Ramos (cell line): ENCODE measurements around the gene RRP9.
"Not testable (repeated sequence)": the region's sequence is repeated elsewhere in the genome, so short reads cannot be mapped to it uniquely, and the experiment has no call there.

Source experiments
- in situ Hi-C: fragments of 300-500 bp; cut with MboI; formaldehyde crosslinking; loops from one replicate; pipeline ENCODE4 v1.14.3; 2022; ENCODE audit warnings: low sequenced_read_pairs; ENCODE audit not compliant: unreplicated experiment

The RRP9 gene

DNA sequence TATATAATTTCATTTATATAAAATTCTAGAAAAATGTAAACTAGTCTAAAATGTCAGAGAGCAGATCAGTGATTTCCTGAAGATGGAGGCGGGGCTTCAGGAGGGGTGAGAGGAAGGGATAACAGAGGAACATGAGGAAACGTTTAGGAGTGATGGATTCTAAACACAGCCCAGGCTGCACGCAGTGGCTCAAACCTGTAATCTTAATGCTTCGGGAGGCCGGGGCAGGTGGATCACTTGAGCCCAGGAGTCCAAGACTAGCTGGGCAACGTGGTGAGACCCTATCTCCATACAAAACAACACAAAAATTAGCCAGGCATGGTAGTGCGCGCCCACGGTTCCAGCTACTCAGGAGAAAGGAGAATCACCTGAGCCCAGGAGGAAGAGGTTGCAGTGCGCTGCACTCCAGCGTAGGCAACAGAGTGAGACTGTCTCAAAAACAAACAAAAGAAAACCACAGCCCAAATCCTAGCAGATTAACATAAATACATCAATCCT lies 20.6 kb downstream of the RRP9 start:
- in situ Hi-C loops = no loop called here

DNA sequence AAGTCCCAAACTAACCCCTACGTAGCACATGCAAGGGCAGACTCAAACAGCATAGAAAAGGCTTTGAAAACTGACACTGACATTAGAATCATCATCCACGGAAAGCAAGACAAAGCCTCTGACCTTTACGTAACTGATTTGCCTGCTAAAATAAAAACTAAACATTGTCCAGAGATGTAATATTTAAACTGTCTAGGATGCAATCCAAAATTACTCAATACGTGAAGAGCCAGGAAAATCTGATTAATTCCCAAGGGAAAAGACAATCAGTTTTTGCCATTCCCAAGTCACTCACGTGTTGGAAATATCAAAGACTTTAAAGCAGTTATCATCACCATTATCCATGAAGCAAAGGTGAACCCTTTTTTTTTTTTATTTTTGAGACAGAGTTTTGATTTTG lies 25.3 kb downstream of the RRP9 start:
- in situ Hi-C loops = no loop called here

DNA sequence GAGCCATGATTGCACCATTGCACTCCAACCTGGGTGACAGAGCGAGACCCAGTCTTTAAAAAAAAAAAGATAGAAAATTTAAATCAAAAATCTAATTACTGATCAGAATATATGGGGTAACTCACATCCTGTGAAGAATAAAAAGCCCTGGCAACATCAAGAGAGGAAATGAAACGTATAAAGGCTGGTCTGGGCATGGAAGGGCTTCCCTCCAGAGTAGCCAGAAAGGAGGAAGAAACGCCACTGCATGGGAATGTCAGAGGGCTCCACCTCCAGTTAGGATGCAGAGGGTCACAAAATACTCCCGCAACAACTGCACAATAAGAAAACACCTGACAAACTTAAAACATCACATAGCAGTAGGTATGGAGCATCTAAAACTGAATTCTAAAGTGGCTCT lies 33.7 kb downstream of the RRP9 start:
- in situ Hi-C loops = no loop called here

DNA sequence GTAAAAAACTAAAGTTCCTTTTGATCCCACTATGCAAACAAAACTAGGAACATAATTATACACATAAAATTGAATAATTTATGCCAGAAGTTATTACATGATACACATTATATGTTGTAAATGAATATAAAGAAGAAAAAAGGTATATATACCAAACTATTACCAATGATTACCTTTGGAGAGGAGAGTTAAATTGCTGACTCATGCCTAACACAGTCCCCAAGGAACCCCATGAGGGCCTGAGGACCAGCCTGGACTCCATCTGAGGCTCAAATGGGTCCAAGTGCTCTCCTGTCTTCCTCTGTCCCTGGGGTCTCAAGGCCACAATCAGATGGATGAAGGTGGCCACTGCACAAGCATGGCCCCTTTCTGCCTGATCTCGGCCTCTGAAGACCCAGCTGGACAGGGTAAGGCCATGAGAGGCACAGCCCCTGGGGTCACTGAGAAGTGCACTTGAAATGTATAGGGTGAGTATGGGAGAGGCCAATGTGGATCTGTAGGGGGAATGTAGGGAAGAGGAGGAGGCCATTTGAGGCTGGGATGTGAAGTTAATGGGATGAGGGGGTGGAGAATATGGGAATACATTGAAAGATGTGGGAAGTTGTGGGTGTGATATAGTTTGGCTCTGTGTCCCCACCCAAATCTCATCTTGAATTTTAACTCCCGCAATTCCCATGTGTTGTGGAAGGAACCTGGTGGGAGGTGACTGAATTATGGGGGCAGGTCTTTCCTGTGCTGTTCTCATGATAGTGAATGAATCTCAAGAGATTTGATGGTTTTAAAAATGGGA lies 37.5 kb downstream of the RRP9 start:
- in situ Hi-C loops = no loop called here

DNA sequence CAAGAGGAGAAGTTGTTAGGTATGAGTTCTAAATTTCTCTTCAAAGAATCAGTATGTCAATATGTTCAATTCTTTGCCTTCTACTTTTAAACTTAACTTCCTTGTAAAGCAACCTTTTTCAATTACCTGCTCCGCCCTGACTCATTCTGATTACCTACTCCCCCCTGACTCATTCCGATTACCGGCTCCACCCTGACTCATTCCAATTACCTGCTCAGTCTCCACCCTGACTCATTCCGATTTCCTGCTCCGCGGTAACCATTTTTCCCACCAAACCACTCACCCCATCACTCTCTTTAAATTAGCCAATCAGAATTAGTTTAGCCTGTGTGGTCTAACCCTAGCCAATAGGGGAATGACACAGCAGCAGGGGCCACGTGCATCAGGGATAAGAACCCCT lies 39.3 kb downstream of the RRP9 start:
- in situ Hi-C loops = not testable (repeated sequence)

DNA sequence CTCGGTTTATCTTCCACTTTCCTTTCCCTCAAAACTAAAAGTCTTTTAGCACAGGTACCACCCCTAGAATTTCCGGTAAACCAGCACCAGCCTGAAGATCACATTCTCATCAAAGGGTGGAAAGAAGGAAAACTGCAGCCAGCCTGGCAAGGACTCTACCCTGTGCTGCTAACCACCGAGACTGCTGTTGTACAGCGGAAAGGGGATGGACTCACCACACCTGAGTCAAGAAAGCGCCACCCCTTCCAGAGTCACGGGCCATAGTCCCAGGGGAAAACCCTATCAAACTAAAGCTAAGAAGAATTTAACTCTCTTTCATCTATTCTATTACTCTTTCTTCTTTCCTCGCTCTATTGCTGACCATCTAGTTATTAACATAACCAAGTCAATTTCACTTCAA lies 41.7 kb downstream of the RRP9 start:
- in situ Hi-C loops = not testable (repeated sequence)

DNA sequence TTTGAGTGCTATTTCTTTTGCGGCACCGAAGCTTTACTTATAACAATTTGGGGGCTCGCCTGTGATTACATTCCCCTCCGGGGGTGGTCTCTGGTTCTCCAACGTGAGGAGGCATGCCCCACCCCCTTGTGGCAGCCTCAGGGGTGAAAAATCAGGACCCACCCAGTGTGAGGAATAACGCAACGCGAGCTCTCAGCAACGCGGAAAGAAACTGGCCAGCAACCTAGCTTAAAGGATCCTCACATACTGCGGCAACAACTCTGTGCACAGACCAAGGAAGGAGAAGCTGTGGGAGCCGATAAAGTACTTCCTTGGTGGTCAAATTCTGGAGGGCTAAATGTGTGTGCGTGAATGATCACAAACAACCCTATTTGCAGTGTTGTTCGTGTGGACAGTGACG lies 44.3 kb downstream of the RRP9 start:
- in situ Hi-C loops = no loop called here

DNA sequence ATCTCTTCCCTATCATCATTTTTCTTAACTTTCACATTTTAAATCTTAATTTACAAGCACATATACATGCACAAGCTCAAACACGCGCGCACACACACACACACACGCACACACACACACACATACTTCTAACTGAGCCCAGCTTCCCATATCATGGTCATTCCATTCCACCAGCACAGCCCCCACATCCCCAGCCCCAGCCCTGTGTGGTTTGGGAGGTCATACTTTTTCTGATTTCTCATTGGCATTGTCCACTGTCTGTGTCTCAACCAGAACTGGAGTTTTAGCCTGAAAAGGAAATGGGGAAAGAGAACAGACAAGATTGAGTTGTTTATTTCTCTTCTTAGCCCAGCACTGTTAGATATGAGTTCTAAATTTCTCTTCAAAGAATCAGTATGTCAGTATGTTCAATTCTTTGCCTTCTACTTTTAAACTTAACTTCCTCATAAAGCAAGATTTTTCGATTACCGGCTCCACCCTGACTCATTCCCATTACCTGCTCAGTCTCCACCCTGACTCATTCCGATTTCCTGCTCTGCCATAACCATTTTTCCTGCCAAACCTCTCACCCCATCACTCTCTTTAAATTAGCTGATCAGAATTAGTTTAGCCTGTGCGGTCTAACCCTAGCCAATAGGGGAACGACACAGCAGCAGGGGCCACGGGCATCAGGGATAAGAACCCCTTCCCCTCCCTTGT lies 44.9 kb downstream of the RRP9 start:
- in situ Hi-C loops = no loop called here

DNA sequence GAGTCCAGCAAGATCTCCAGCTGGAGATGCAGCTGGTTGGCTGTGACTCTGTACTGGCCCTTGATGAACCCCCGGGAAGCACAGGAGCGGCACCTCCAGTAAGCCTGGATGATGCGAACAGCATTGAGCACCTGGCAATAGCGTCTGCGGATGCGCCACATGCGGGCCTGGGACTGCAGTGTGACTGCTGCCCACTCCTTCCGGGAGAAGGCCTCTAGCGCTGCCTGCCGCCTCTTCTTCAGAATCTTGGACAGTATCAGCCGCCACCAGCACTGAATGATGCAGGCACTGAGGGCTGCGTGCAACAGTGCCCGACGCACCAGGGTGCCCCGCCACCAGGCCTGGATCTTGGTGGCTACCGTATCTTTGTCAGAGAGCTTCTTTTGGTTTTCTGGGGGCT lies 46.8 kb downstream of the RRP9 start:
- in situ Hi-C loops = no loop called here

DNA sequence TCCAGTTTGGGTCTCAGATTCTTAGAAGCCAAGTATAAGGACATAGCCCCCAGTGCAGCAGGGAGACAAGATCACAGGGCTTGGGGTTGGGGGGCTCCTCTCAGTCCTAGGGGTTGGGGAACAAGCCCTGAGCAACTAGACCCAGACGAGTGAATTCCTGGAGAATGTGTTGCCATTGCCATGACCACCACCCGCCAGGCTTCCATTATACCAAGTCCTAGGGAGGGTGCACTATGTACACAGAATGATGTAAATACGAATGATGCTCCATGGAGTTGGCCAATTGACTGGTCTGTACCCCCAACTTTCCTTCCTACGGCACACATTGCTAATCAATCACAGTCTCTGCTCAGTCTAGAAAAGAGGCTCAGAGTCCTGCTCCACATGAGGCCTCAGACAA lies 47.3 kb downstream of the RRP9 start:
- in situ Hi-C loops = no loop called here

DNA sequence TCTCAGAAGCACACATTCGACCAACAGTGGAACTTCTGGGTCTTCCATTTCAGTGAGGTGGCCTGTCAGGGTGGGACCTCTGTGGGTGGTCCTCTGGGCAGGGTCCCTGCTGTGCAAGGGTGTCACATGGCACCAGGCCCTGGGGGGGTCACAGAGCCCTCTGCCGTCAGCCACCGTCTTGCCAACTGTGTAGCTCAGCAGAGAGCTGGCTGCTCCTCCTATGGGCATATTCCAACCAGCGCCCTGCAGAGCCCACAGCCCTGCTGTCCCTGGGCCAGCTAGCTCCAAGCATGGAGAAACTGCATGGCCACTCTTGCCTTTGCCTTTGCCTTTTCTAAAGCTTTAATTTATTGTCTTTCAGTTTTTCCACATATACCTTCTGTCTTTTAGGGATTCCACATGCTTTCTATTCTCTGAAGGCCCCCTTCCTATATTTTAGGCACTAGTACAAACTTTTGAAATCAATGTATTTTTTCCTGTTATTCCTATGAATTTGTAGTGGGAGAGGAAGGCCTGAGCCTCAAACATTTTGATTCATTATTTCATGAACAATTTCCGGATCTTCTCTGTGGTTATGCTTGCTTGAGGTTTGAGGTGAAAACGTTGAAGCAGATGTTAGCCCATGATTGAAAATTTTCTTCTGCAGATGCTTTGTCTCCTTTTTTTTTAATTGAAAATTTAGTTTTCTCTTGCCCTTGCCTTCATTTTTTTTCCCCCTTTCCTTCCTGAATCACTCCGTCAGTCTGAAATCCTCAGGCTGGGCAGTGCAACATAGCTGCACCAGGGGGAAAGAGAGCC lies 50.3 kb downstream of the RRP9 start:
- in situ Hi-C loops = no loop called here

DNA sequence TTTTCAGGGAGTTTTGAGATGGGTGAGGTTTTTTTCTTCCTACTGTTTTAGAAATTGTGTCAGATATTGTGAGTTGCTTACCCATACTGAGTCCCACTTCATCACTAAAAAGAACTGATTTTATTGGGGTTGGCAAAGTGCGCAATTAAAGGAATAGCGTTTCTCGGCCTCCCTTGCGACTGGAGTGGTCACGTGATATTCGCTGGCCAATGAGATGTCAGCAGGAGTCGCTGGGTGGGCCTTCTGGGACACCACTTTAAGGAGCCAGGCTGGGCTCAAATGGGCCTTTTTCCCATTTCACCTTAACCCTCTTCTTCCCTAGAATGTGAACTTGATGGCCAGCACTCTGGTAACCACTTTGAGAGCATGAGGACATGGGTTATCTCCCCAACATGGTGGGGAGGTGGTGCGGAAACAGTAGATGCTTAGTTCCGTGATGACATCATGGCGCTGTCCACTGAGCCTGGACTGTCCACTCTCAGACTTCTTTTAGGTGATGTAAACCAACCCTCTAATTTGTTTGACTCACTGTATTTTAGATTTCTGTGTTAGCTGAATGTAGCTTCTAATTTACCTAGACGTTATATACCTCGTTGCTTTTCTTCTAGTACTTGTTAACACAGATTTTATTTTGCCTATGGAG lies 53.1 kb downstream of the RRP9 start:
- in situ Hi-C loops = no loop called here

DNA sequence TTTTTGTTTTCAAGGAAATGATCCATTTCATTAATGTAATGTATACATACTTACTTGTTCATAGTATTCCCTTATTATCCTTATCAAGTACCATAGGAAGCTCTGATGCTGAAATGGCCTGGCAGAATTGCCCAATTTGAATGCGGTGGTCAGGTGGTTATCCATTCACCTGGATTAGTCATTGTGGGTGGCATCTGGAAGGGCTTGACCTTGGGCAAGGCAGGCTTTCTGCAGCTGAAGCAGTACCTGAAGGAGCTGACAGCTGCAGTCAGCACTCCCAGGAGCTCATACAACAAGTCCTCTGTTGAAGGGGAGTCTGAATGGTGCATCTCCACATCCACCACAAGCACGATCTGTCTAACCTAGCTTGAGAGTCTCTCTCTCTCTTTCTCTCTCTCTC lies 54.1 kb downstream of the RRP9 start:
- in situ Hi-C loops = no loop called here

DNA sequence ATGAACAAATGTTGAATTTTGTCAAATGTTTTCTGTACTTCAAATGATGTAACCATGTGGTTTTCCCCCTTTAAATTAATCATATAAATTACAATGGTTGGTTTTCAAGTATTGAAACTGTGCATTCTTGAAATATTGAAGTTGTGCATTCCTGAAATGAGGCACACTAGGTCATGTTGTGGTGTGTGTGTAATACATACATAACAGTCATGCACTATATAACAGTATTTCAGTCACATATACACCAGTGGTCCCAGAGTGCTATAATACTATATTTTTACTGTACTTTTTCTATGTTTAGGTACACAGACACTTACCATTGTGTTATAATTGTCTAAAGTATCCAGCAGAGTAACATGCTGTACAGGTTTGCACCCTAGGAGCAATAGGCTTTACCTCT lies 55.3 kb downstream of the RRP9 start:
- in situ Hi-C loops = no loop called here
